Stimulated activated CD8-positive, alpha-beta memory T cell treated with anti-CD3 and anti-CD28 coated beads, Interleukin-4, amount 100 ng/mL, for 4 hours (primary cell): ENCODE data around the gene EXOSC7.

ENCODE experiments used
- DNase-seq, 2 donors: peaks; one replicate each; pipeline ENCODE4 v3.0.0-alpha.2; 2020; ENCODE audit warnings: low read depth in 2 of 2, low spot score in 1 of 2

EXOSC7 gene

DNA sequence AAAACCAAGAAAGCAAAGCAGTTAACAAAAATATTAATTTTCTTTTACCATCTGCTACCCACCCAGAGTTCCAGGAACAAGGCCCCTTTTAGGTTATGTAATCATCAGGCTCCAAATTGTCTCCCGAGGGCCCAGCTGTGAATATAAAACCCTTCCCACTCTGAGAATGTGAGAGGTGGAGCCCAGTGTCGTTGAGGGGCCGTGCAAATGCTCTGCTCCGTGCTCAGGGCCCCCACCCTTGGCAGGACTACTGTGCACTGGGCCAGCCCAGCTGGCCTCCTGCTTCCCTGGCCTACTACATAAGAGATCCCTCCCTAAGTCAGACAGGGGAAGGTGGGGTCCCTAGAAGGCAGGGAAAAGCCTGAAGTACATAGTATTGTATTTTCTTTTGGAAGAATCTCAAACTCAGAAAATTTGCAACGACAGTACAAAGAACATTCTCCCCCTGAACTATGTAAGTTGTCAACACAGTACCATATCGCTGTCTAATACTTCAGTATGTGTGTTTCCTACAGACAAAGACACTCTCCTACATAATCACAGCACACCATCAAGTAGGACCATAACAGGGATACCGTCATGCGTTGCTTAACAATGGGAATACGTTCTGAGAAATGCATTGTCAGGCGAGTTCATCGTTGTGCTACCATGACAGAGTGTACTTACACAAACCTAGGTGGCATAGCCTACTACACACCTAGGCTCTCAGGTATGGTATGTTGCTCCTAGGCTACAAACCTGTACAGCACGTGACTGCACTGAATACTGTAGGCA is 45.7 kb downstream of the EXOSC7 start:
- no peak for DNase-seq

DNA sequence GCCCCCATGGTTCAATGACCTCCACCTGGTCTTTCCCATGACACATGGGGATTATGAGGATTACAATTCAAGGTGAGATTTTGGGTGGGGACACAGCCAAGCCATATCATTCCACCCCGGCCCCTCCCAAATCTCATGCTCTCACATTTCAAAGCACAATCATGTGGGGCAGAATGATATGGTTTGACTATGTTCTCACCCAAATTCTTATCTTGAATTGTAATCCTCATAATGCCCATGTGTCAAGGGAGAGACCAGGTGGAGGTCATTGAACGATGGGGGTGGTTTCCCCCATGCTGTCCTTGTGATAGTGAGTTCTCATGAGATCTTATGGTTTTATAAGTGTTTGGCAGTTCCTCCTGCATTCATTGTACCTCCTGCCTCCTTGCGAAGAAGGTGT is 47.6 kb downstream of the EXOSC7 start:
- DNase-seq: no peak

DNA sequence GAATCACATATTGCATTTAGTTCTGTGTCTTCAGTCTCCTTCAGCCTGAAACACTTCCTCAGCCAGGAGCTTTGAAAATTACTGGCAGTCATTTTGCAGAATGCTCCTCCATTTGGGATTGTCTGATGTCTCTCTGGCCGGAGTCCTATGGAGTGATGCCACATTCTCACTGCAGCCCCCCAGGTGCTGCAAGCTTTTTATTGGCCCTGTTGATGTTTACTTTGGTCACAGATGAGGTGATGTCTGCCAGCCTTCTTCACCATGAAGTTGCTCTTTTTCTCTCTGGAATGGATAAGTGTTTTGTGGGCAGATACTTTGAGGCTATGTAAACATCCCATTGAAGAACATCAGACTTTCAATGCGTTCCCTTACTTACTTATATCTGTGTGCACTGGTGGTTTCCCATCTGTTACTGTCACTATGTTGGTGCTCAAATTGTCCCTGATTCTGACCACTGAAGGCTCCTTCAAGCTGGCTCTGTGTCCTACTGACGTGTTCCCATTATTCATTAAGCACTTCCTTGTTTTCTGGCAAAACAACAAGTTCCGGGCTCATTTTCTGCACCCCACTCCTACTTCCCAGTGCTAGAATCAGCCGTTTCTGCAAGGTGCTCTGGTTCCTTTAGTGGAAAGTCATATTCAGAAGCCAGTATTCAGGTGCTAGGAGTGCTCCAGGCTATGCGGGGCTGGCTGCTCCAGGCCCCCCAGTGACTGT is 48.7 kb downstream of the EXOSC7 start:
- no peak for DNase-seq

DNA sequence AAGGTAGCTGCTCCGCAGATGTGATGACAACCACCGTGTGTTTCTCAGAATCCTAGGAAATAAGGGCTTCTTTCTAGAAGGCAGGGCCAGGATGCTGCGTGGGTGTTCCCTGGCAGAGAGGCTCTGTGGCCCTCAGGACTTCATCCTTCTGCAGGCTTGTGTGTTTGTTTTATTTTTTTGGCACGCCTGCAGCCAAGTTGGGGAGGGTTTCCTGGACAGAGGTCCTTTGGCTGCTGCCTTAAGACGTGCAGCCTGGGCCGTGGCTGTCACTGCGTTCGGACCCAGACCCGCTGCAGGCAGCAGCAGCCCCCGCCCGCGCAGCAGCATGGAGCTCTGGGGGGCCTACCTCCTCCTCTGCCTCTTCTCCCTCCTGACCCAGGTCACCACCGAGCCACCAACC is 50.0 kb downstream of the EXOSC7 start, which contains the start of gene CLEC3B:
Gene CLEC3B (plus strand): TSS at position 266 of the 400 bp plus-strand sequence. CDS start 60 bp downstream, at position 326.
- no peak for DNase-seq

DNA sequence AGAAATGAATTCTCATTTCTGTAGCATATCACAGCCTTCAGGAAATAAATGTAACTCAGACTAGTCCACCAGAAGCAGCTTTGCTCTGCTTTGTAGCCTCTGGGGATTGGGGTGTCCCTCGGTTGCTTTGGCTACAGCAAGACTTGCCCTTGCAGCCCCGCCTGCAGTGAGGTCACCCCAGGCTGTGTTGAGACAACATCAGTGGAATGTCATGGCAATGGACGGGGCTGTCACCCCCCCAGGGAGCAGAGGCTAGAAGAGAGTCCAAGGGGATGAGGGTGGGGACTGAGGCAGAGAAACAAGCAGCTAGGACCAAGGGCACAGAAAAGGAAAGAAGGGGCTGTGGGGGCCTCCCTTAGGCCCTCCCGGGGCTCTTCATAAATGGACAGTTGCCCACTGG is 50.9 kb downstream of the EXOSC7 start:
- no peak for DNase-seq

DNA sequence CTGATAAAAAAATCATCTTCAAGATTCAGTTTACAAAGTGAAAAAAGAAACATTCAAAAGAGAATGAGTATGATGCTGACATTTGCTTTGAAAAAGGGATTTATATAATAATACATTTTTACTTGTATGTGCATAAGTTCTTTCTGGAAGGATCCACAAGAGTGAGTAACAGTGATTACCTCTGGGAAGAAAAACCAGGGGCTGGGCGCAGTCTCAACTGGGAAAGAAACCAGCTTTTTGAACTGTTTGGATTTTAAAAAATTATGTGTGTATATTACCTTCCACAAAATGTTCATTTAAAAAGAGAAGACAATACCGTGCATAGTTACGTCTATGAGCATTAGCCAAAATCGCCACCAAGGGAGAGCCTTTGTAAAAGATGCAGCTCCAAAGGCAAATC is 51.4 kb downstream of the EXOSC7 start:
- DNase-seq: no peak

DNA sequence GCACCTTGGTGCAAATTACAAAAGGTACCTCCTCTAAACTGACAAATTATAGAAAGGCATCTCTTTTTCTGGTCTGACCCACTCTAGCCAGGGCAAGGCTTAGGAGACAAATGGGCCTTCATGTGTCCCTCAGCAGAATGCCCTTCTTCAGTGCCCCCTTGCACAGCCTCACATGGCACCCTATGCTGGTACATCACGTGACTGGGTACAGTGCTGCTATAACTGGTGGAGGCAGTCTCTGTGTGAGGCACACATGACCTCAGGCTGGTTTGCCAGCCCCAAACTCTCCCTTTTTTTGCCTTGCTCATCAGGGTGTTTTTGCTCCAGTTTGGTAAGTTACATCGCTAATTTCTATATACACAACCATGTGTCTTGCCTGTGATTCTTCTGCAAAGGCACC is 53.2 kb downstream of the EXOSC7 start:
- no peak for DNase-seq

DNA sequence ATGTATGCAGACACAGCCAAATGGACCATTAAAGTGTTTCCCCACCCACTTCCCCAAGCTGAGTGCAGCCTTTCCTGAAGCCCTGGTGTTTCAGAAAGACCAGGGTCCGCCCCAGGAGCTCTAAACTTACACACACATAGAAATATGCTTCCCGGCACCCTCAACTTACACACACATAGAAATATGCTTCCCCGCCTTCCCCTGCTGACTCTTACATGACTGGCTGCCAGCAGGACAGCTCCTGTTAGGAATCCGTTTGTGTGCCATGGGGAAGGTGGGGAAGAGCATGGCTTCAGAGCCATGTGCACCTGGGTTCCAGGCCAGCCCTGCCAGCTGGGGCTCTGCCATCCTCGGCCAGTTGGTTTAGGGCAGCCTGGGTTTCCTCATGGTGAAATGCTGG is 53.6 kb downstream of the EXOSC7 start:
- DNase-seq: no peak

DNA sequence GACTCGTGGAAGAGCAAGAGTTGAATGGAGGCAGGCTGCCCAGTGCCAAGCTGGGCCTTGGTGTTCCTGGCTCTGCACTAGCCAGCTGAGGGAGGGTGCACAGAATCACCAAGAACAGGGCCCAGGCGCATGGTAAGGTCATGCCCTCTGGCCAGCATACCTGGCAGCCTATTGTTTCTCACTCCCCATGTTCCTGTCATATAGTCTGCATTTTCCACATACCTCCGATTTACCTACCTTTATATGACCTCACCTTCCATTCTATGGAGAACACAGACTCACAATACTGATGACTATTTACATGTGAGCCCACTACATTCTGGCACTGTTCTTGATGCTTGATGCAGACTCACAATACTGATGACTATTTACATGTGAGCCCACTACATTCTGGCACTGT is 55.5 kb downstream of the EXOSC7 start:
- DNase-seq: no peak

DNA sequence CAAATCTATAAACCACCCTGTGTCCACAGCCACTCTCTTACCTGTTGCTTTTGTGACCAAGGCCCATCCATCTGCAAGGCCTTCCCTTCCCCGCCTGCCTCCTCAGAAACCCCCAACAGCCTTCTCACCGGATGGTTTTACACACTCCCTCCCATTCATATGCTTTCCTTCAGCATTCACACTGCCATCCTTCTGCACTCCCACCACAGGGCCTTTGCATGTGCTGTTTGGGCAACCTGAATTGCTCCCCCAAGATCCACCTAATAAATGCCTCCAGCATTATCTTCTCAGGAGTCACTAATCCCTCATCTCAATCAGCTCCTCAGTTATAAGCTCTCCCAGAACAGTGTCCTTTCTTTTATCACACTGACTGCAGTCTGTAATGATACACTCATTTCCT is 56.1 kb downstream of the EXOSC7 start:
- DNase-seq: no peak

DNA sequence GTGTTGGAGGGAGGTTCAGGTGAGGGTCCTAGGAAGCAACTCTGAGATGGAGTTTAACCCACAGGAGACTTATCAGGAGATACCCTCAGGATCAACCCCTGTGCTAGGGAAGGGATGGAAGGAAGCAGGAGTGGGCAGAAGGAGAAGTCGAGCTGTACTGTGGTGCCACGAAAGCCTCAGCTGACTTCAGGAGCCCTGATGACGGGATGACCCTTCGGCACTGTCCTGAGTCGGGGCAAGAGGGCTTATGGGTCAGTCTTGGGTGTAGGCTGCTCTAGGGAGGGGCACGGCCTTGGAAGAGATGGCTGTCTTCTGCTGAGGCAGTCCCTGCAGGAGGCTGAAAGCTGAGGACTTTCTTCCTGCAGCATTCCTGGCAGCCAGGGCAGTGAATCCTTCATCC is 57.7 kb downstream of the EXOSC7 start:
- no peak for DNase-seq

DNA sequence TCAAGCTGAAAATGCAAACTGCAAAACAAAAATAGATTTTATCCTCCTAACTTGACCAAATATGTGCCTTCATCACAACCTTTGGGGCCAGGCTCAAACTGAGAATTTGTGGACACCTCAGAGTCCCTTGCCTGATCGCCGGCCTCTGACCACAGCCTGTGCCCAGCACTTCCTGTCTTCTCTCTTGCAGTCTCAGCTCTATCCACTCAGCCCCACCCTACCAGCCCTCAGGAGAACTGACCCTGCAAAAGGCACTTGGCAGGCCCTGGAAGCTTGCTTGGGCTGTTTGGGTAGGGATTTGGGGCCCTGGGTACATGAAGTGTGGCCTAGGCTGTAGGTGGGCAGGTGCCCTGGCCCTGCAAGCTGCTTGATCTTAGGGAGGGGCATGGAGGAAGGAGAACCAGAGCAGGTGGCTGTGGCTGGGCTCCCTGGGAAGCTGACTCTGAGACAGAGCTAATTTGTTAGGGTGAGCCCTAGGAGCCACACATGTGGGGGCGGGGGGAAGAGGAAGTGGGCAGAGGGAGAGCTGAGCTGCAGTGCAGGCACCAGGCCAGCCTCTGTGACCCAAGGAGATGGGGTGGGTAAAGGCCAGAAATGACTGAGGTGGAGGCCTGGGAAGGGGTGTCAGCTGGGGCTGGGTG is 58.7 kb downstream of the EXOSC7 start:
- no peak for DNase-seq

DNA sequence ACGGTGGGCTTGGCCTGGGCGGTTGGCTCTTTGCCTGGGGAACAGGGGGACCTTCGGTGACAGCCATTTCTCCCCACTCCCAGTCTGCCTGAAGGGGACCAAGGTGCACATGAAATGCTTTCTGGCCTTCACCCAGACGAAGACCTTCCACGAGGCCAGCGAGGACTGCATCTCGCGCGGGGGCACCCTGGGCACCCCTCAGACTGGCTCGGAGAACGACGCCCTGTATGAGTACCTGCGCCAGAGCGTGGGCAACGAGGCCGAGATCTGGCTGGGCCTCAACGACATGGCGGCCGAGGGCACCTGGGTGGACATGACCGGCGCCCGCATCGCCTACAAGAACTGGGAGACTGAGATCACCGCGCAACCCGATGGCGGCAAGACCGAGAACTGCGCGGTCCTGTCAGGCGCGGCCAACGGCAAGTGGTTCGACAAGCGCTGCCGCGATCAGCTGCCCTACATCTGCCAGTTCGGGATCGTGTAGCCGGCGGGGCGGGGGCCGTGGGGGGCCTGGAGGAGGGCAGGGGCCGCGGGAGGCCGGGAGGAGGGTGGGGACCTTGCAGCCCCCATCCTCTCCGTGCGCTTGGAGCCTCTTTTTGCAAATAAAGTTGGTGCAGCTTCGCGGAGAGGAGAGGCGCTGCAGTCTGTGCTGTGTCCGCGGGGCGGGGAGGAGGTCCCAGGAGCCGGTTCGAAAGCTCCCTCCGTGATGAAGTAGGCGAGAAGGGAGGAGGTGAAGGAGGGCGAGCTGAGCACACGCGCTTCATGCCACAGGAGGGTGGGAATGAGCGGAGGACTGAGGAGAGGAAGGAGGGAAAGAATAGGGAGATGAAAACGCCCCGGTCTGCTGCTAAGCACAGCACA is 59.6 kb downstream of the EXOSC7 start:
- DNase-seq: no peak

DNA sequence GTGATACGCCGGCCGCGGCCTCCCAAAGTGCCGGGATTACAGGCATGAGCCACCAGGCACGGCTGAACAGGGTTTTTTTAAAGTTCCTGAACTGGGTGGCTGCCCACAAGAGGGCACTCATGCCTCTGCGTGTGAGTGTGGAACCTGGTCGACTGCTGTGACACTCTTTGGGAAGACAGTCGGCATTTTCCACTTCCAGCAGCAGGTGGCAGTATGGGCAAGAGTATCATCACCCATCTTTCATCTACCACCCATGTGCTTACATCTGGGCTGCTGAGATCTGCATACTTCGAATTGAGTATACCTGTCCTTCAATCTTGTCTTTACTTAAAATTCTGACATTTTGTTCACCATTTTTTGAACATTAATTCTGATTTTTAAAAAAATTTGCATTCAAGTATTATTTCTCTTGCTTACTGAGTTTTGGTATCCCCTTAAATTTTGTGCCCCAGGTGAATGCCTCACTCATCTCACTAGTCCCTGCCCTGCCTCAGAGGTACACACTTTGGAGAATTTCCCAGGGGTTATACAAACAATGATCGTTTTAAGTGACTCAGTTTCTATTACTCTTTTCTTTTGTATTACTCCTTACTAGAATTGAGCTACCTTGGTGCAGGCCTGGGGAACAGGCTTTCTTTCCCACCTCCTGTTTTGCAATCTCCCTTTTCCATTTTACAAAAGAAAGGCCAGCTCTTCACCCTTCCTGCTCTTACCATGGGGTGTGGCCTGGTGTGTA is 61.8 kb downstream of the EXOSC7 start:
- DNase-seq: peak; percentile 79 to 85

DNA sequence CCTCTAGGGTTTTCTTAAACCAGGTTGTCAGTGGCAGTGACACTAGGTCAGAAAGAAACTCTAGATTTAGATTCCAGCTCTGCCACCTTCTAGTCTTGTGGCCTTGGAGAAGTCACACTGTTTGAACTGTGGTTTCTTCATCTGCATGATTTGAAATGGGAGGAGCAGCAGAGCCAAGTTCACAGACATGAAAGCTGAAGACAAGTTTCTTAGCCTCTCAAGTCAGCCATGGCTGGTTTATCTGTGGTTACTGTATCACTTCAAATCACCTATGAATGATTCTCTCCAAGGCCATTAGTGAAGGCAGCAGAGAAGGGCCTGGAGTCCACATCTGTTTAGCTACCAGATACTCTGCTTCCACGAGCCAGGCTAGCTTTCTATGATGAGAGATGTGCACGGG is 65.6 kb downstream of the EXOSC7 start:
- no peak for DNase-seq

DNA sequence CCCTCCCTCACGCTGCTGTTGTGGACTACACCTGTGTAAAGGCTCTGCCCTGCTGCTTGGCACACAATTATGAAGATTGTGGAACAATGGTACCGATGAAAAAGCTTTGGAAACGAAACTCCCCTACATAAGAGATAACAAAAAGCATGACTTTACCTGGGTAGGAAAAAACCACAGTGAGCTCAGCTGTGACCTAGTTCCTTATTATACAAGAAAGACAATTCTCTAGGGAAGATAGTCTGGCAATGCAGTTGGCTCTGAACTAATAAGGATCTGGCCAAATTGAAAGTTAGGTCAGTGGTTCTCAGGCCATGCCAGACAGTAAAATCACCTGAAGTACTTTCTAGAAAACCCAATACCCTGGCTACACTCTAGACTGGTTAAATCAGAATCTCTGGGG is 66.1 kb downstream of the EXOSC7 start:
- DNase-seq: no peak

DNA sequence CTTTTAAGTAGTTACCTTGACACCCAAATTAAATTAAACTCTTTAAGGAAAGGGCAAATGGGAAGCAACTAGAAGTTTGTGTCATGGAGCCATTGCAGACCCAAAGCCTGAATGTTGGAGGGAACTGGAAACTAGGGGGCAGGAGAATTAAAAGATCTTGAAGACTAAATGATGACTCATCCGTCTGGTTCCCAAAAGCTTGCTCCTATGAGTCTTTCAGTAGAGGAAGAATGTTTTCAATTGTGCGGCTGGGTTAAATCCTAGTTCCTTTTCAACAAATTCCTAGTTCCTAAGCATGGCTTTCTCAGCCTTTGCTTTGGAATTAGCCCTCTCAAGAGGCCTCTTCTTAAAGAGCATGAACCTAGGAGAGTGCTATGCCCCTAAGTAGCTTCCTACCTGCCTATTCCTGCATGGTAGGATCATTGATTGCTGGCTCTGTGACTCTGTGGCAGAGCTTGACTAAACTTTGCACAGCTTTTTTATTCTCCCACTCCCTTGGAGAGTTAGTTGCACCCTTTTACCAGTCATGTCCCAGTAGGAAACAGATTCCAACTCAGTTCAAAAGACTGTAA is 67.8 kb downstream of the EXOSC7 start:
- no peak for DNase-seq

DNA sequence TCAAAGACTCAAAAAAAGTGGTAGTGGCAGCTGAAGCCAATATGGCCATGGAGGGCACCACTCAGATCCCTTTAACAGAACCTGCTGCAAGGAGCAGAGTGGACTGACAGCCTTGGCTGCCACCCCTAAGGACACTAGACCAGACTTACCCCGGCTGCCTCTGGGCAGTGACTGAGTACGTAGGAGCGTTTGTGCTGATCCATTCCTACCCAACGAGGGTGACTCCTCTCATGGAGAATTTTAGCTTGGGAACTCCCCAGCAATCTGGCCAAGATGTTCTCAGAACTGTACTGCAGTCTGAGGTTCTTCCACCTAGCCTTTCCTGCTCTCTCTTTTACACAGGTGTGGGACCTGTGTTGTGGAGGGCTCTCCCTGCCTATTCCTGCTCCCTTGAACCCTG is 72.2 kb downstream of the EXOSC7 start:
- no peak for DNase-seq

DNA sequence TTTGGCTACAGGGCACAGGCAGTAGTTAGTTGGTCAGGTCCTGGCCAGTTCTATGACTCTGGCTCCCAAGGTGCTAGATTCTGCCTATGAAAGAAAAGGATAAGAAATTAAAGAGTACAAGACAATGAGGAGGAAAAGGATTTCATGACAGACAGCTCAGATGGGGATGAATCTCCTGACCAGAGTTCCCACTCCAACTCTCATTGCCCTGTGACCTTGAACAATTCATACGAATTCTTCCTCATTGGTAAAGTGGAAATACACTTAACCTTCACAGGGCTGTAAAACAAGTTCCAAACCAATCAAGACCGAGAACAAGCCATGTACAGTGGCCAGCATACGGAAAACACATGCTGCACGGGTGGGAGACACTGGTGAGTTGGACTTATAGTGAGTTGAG is 73.8 kb downstream of the EXOSC7 start:
- no peak for DNase-seq

DNA sequence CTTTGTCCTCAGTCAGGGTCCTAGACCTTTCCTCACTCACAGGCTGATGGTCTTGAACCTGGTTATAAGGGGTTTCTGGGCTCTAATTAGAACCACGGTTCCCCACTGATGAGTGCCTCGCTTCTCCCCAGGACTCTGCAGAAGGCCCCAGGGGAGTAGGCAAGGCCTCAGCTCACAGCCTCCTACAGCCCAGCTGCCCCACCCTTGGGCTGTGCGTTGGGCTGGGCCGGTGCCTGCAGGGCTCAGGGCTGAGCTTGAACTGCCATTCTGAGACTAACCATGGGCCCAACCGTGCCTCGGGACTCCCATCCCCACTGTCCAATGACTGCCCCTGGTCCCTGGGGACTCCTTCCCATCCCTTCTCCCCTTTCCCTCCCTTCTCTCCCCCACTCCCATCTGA is 75.6 kb downstream of the EXOSC7 start:
- DNase-seq: no peak
